CD14-positive monocyte (primary cell): ENCODE data around the gene ZNF385B. TPM values are rescaled to one million over a fixed set of nuclear protein-coding genes. Genes with fewer than 3 reads are reported as not detected.

Experiments
- DNase-seq, 3 donors: peaks; one replicate each; pipeline ENCODE4 v3.0.0-alpha.2; 2011 to 2022
- H2AFZ ChIP-seq: 2 replicates; pipeline ENCODE4 v1.6.0; 2012; ENCODE audit warnings: mild to moderate bottlenecking, low read depth, low read length, inconsistent platforms; ENCODE audit not compliant: insufficient read depth, poor library complexity, severe bottlenecking
- H3K27ac ChIP-seq, 2 donors: 1 replicate in 1 of 2; 2 replicates in 1 of 2; pipeline ENCODE4 v1.5.1; 2012 to 2013; ENCODE audit warnings: low read length in 2 of 2, control low read depth in 1 of 2, inconsistent platforms in 1 of 2, low read depth in 1 of 2, mild to moderate bottlenecking in 1 of 2
- H3K27me3 ChIP-seq, 2 donors: one replicate each; pipeline versions ENCODE4 v1.6.0 to v1.6.1; 2011 to 2013; ENCODE audit warnings: low read length in 2 of 2; ENCODE audit not compliant: control insufficient read depth in 2 of 2, insufficient read depth in 2 of 2
- H3K36me3 ChIP-seq, 2 donors: replicated peaks in 1 of 2; 1 replicate in 1 of 2; 2 replicates in 1 of 2; pipeline versions ENCODE4 v1.5.1 to v1.6.1; 2012 to 2013; ENCODE audit warnings: low read length in 2 of 2, control low read depth in 1 of 2, inconsistent platforms in 1 of 2, mild to moderate bottlenecking in 1 of 2; ENCODE audit not compliant: insufficient read depth in 2 of 2, control insufficient read depth in 1 of 2
- H3K4me1 ChIP-seq, 2 donors: 1 replicate in 1 of 2; 2 replicates in 1 of 2; pipeline versions ENCODE4 v1.5.1 to v1.6.1; 2012 to 2013; ENCODE audit warnings: low read length in 2 of 2, control low read depth in 1 of 2, inconsistent platforms in 1 of 2, mild to moderate bottlenecking in 1 of 2, moderate library complexity in 1 of 2; ENCODE audit not compliant: insufficient read depth in 2 of 2, control insufficient read depth in 1 of 2
- H3K4me2 ChIP-seq: replicated peaks from 2 replicates; pipeline ENCODE3; 2012; ENCODE audit warnings: low read length, moderate library complexity, mild to moderate bottlenecking; ENCODE audit not compliant: poor library complexity, severe bottlenecking; ENCODE audit errors: extremely low read depth
- H3K4me3 ChIP-seq, 3 experiments: fragments of 200-600 bp in 1 of 3; sonication (generic) in 1 of 3; replicated peaks in 1 of 3; 1 replicate in 2 of 3; 2 replicates in 1 of 3; pipeline ENCODE4 v1.5.1; 2011 to 2013; ENCODE audit warnings: low read length in 3 of 3, mild to moderate bottlenecking in 3 of 3, control low read depth in 2 of 3, low read depth in 2 of 3, inconsistent platforms in 1 of 3, moderate library complexity in 1 of 3
- H3K79me2 ChIP-seq: 2 replicates; pipeline ENCODE4 v1.6.0; 2012; ENCODE audit warnings: mild to moderate bottlenecking, control low read depth, inconsistent platforms, low read length, moderate library complexity; ENCODE audit not compliant: insufficient read depth
- H3K9ac ChIP-seq: 2 replicates; pipeline ENCODE4 v1.6.0; 2017; ENCODE audit warnings: low read length, mild to moderate bottlenecking; ENCODE audit not compliant: insufficient read depth, poor library complexity, severe bottlenecking
- H3K9me3 ChIP-seq, 2 donors: replicated peaks in 1 of 2; 1 replicate in 1 of 2; 2 replicates in 1 of 2; pipeline versions ENCODE4 v1.5.1 to v1.6.1; 2012 to 2013; ENCODE audit warnings: low read length in 2 of 2, control low read depth in 1 of 2; ENCODE audit not compliant: control insufficient read depth in 1 of 2, insufficient read depth in 1 of 2
- H4K20me1 ChIP-seq: 2 replicates; pipeline ENCODE4 v1.6.0; 2012; ENCODE audit warnings: mild to moderate bottlenecking, low read length, control low read depth, moderate library complexity; ENCODE audit not compliant: insufficient read depth
- H3K27ac Mint-ChIP-seq, 7 donors: one replicate each; pipeline ENCODE4 v1.8.0; 2020; ENCODE audit warnings: mild to moderate bottlenecking in 7 of 7, mixed read lengths in 7 of 7, moderate library complexity in 6 of 7, inconsistent platforms in 2 of 7
- H3K27me3 Mint-ChIP-seq, 3 donors: one replicate each; pipeline ENCODE4 v1.8.0; 2021 to 2022; ENCODE audit warnings: low read depth in 3 of 3, mild to moderate bottlenecking in 3 of 3, mixed read lengths in 3 of 3, moderate library complexity in 3 of 3, inconsistent platforms in 1 of 3
- H3K36me3 Mint-ChIP-seq, 2 donors: one replicate each; pipeline ENCODE4 v1.8.0; 2020; ENCODE audit warnings: mixed read lengths in 2 of 2, inconsistent platforms in 1 of 2, mild to moderate bottlenecking in 1 of 2
- H3K4me1 Mint-ChIP-seq: one replicate; pipeline ENCODE4 v1.8.0; 2020; ENCODE audit warnings: mild to moderate bottlenecking, mixed read lengths
- H3K4me3 Mint-ChIP-seq, 2 donors: one replicate each; pipeline ENCODE4 v1.8.0; 2020; ENCODE audit warnings: mild to moderate bottlenecking in 2 of 2, mixed read lengths in 2 of 2, moderate library complexity in 1 of 2
- H3K9me3 Mint-ChIP-seq, 7 donors: one replicate each; pipeline ENCODE4 v1.8.0; 2020 to 2022; ENCODE audit warnings: mixed read lengths in 7 of 7, mild to moderate bottlenecking in 6 of 7, moderate library complexity in 6 of 7, inconsistent platforms in 2 of 7
- WGBS: methylation state at CpG from one replicate; pipeline ENCODE4 v1.1.5; 2013; ENCODE audit warnings: missing lambda C conversion rate; ENCODE audit not compliant: insufficient coverage; 5-methylcytosine and 5-hydroxymethylcytosine counted together
- intact Hi-C, 2 donors: fragments of 100-400 bp; cut with micrococcal nuclease; formaldehyde crosslinking; loops; one replicate each; pipeline versions ENCODE4 v1.15.0 to v1.15.1; 2023
- polyA plus RNA-seq, 3 donors: library from polyadenylated mRNA; depleted of rRNA in 1 of 3; unstranded in 2 of 3; stranded (reverse) in 1 of 3; fragments of 300-500 nt in 2 of 3; fragments of >200 nt in 1 of 3; fragmentation: Illumina TruSeq in 2 of 3; gene quantifications; 1 replicate in 2 of 3; 2 replicates in 1 of 3; pipeline ENCODE4 v1.2.3, GENCODE V29; 2012 to 2021
- TF ChIP-seq, protein P1 (sequence below): fragments of 200-600 bp; IDR thresholded peaks from one replicate; pipeline ENCODE4 v1.8.0; 2022; ENCODE audit warnings: antibody characterized with exemption, mild to moderate bottlenecking

ZNF385B gene
- polyA plus RNA-seq, 3 donors = not detected

DNA sequence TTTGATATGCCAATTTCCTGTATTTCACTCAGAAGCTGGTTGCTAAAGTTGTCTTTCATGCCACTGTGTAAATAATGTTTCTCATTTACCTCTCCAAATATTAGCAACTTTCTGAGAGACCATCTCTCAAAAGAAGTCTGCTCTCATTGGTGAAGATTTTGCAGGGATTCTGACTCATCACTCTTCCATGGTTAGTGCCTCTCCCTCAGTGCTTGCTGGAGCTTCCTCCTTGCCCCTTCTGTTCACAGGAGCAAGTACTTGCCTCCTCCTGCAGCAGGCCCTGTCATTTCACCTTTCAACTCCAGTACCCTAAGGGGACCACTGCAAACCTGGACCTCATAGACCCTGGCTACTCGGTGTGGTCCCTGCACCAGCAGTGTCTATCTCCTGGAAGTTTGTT lies 168.8 kb downstream of the ZNF385B start:
- no peak overlapping the region for H3K4me2 ChIP-seq
- no peaks in the 10 kb centered on the region for H3K27me3 ChIP-seq
- H3K9me3 Mint-ChIP-seq = peaks cover 0 to 8% (median 0%) of the 10 kb centered on the region in 7 donors
- DNase-seq = no peak
- no peaks in the 10 kb centered on the region for H3K36me3 Mint-ChIP-seq
- no peak overlapping the region for H3K27ac Mint-ChIP-seq
- no peak overlapping the region for H3K4me3 ChIP-seq
- TF ChIP-seq, protein P1, sequence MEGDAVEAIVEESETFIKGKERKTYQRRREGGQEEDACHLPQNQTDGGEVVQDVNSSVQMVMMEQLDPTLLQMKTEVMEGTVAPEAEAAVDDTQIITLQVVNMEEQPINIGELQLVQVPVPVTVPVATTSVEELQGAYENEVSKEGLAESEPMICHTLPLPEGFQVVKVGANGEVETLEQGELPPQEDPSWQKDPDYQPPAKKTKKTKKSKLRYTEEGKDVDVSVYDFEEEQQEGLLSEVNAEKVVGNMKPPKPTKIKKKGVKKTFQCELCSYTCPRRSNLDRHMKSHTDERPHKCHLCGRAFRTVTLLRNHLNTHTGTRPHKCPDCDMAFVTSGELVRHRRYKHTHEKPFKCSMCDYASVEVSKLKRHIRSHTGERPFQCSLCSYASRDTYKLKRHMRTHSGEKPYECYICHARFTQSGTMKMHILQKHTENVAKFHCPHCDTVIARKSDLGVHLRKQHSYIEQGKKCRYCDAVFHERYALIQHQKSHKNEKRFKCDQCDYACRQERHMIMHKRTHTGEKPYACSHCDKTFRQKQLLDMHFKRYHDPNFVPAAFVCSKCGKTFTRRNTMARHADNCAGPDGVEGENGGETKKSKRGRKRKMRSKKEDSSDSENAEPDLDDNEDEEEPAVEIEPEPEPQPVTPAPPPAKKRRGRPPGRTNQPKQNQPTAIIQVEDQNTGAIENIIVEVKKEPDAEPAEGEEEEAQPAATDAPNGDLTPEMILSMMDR = no peak
- intact Hi-C loops = no loop called here
- H3K27ac ChIP-seq = no peak overlapping the region
- WGBS = 88% methylated on average over 1 of the region's 1 CpG
- H3K79me2 ChIP-seq = no peaks in the 10 kb centered on the region
- no peaks in the 10 kb centered on the region for H3K36me3 ChIP-seq
- no peaks in the 10 kb centered on the region for H3K4me1 ChIP-seq
- H4K20me1 ChIP-seq = no peaks in the 10 kb centered on the region
- H3K9me3 ChIP-seq = no peaks in the 10 kb centered on the region
- peaks cover 0 to 3% (median 1%) of the 10 kb centered on the region in 3 donors for H3K27me3 Mint-ChIP-seq
- H3K4me3 Mint-ChIP-seq = no peak overlapping the region
- no peak overlapping the region for H2AFZ ChIP-seq
- no peak overlapping the region for H3K9ac ChIP-seq
- no peaks in the 10 kb centered on the region for H3K4me1 Mint-ChIP-seq

DNA sequence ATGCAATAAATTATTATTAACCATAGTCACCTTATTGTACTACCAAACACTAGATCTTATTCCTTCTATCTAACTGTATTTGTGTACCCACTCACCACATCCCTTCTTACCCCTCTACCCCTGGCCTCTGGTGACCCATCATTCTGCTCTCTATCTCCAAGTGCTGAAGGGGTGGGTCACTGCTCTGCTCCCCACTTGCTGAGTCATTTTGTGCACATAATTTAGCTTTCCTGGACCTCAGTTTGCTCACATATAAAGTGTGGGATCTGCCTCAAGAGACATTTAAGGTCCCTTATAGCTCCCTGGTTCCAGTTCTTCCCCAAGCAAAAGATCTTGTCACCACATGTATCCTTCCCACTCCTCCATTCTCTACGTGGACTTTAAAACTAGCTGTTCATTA lies 169.4 kb downstream of the ZNF385B start:
- Mint-ChIP-seq H3K27me3 (peaks cover 0 to 3% (median 1%) of the 10 kb centered on the region in 3 donors), H3K9me3 (peaks cover 0 to 8% (median 0%) of the 10 kb centered on the region in 7 donors), H3K4me1 (no peaks in the 10 kb centered on the region), H3K36me3 (no peaks in the 10 kb centered on the region), H3K4me3 (no peak overlapping the region), H3K27ac (no peak overlapping the region)
- intact Hi-C loops = no loop called here
- no peak overlapping the region for H3K9ac ChIP-seq
- H3K4me1 ChIP-seq = no peaks in the 10 kb centered on the region
- 100% methylated on average over 1 of the region's 1 CpG for WGBS
- H2AFZ ChIP-seq = no peak overlapping the region
- H3K4me3 ChIP-seq = no peak overlapping the region
- TF ChIP-seq, protein P1 = no peak
- H3K4me2 ChIP-seq = no peak overlapping the region
- no peaks in the 10 kb centered on the region for H4K20me1 ChIP-seq
- no peaks in the 10 kb centered on the region for H3K36me3 ChIP-seq
- no peaks in the 10 kb centered on the region for H3K9me3 ChIP-seq
- no peak for DNase-seq
- H3K27ac ChIP-seq = no peak overlapping the region
- no peaks in the 10 kb centered on the region for H3K27me3 ChIP-seq
- H3K79me2 ChIP-seq = no peaks in the 10 kb centered on the region
